ENCODE results near the gene ABTB2. TPM values are rescaled to one million over a fixed set of nuclear protein-coding genes. Genes with fewer than 3 reads are reported as not detected.
A peak's percentile ranks its signal among the peaks of the same experiment; 100 is the strongest.

The ABTB2 gene
- total and polyA plus RNA-seq, 2 of the 8 experiments (the other 6 are each of a cell fraction or from before 2014, with no cell fraction given) = 7.7 to 10.2 TPM

GRCh38 chr11:34309965-34310364 is 47.8 kb downstream of the ABTB2 start:
- Histone ChIP-seq H3K56ac (replicated peaks; ENCODE audit: insufficient read length, low read depth, low read length) (no peak overlapping the region), H2BK12ac (ENCODE audit: low read depth, low read length) (no peak overlapping the region), H3K79me2 (ENCODE audit: control insufficient read depth in 1 of 2, insufficient read depth in 2 of 2, low read length in 2 of 2) (no peaks in the 10 kb centered on the region), H2AFZ (ENCODE audit: low read length) (no peak overlapping the region), H3K9me3 (ENCODE audit: insufficient read depth in 2 of 2, low read depth in 1 of 2, low read length in 1 of 2) (no peaks in the 10 kb centered on the region), H3K23ac (ENCODE audit: insufficient read length) (no peak overlapping the region), H3K9ac (replicated peaks in 1 of 4; ENCODE audit: extremely low read depth in 1 of 4, low read depth in 3 of 4, low read length in 3 of 4) (no peak overlapping the region), H4K20me1 (replicated peaks in 1 of 2; ENCODE audit: control insufficient read depth in 1 of 2, insufficient read depth in 2 of 2, low read length in 2 of 2) (no peaks in the 10 kb centered on the region), H3K14ac (ENCODE audit: insufficient read length) (no peak overlapping the region), H4K5ac (ENCODE audit: insufficient read length, low read depth, low read length) (no peak overlapping the region), H3K4me3 (ENCODE audit: extremely low read depth in 1 of 4, insufficient read depth in 2 of 4, low read depth in 3 of 4, low read length in 4 of 4) (no peak overlapping the region), H3K4me1 (replicated peaks in 1 of 4; ENCODE audit: control insufficient read depth in 3 of 4, insufficient read depth in 4 of 4, low read length in 3 of 4) (peaks cover 2 to 14% (median 7%) of the 10 kb centered on the region in 4 experiments; a peak in 6 of 7 replicates), H2BK5ac (ENCODE audit: low read depth, low read length) (no peak overlapping the region), H3K79me1 (ENCODE audit: low read depth, low read length) (no peaks in the 10 kb centered on the region), H2BK15ac (ENCODE audit: low read length) (no peak overlapping the region), H3K36me3 (ENCODE audit: control insufficient read depth in 2 of 4, insufficient read depth in 4 of 4, low read length in 3 of 4) (no peaks in the 10 kb centered on the region), H3K18ac (ENCODE audit: extremely low read depth, low read length) (no peak overlapping the region), H3K23me2 (ENCODE audit: low read depth, low read length) (no peaks in the 10 kb centered on the region), H4K8ac (ENCODE audit: extremely low read depth, insufficient read depth, low read length) (no peak overlapping the region), H3K4ac (replicated peaks; ENCODE audit: insufficient read length, low read depth, low read length) (no peak overlapping the region), H3K4me2 (ENCODE audit: insufficient read depth in 1 of 2, low read depth in 2 of 2, low read length in 2 of 2) (peak overlapping the region in 1 of 2 experiments; percentile 44; a peak in 1 of 4 replicates), H4K91ac (replicated peaks; ENCODE audit: insufficient read length, low read length) (no peak overlapping the region), H2BK120ac (replicated peaks; ENCODE audit: low read depth, low read length) (no peak overlapping the region), H3K27ac (ENCODE audit: low read depth, low read length) (no peak overlapping the region), H2AK5ac (ENCODE audit: low read depth, low read length) (no peak overlapping the region), H3K27me3 (replicated peaks in 1 of 4; ENCODE audit: control insufficient read depth in 3 of 4, extremely low read depth in 1 of 4, insufficient read depth in 3 of 4, low read length in 3 of 4) (no peaks in the 10 kb centered on the region), H2BK20ac (ENCODE audit: low read length) (no peak overlapping the region)
- ChIA-PET CTCF (ENCODE audit: partially characterized antibody) (interaction anchor here (0.7 to 1.7 kb wide), 7 partner anchors 8 to 132 kb away, joined by 3 to 5 read pairs (median 3); no protein-coding TSS in a partner anchor), POLR2A (ENCODE audit: partially characterized antibody) (interaction anchor here (0.6 kb wide), 1 partner anchor 75 kb away, joined by 4 read pairs; no protein-coding TSS in a partner anchor)
- WGBS, 2 experiments (ENCODE audit: extremely low coverage in 1 of 2, insufficient coverage in 1 of 2, insufficient read length in 1 of 2, insufficient replicate concordance in 2 of 2, low coverage in 1 of 2, low lambda C conversion rate in 2 of 2, missing lambda C conversion rate in 1 of 2) = 73% methylated on average over 6 of the region's 6 CpGs; no CpG with 5 or more reads in 1 of the 2 experiments
- no peak for DNase-seq (ENCODE audit: low read depth in 1 of 2, low spot score in 2 of 2)
- TF ChIP-seq NRF1 (IDR thresholded peaks at IDR 0.05; ENCODE audit: low read depth, low read length) (no peak), CEBPB (IDR thresholded peaks at IDR 0.05; ENCODE audit: low read depth, low read length) (peak; percentile 93)
- no peak for FAIRE-seq
